Esophagus mucosa (tissue), 1 donor: Measurements from ENCODE around the gene MDN1. TPM values are rescaled to one million over a fixed set of nuclear protein-coding genes. Genes with fewer than 3 reads are reported as not detected.

Experiments
- ATAC-seq: fragments of 200-7000 bp; cut with Tn5 transposase; one replicate; pipeline ENCODE4 v1.9.1; 2020
- total RNA-seq: library from RNA; stranded (reverse); gene quantifications from one replicate; pipeline ENCODE4 v1.2.4, GENCODE V29; 2023
- donor health status: DM: yes; HTN: yes; CAD: no.

MDN1 gene
- total RNA-seq, 1 donor from 2014 or later, result 21.6 TPM

GRCh38 chr6:89596056-89596455, 223.5 kb downstream of the MDN1 start:
- peak; percentile 19 for ATAC-seq

Other genes starting within 250 kb of the MDN1 start
- gene LYRM2, start 181.0 kb downstream of the MDN1 start, total RNA-seq, result 24.7 TPM
- 6.1 TPM for gene CASP8AP2, start 10.1 kb upstream of the MDN1 start, total RNA-seq
- gene GJA10, start 74.7 kb upstream of the MDN1 start, total RNA-seq, result not detected